ENCODE results near the gene UPK1B.
"Not testable (repeated sequence)": the region's sequence is repeated elsewhere in the genome, so short reads cannot be mapped to it uniquely, and the experiment has no call there.

The UPK1B gene

GRCh38 chr3:119173325-119173724 is at the start of gene UPK1B:
Gene UPK1B, plus strand, starts transcription at chr3:119173598. Its CDS starts 13,144 bp downstream, at chr3:119186742.
- DNase-seq = no peak

- DNase-seq = no peak
Measured at GRCh38 chr3:119125342-119125741, 48.1 kb upstream of the UPK1B start.

GRCh38 chr3:119125742-119126504 is 47.5 kb upstream of the UPK1B start:
- DNase-seq = no peak

- not testable (repeated sequence) for DNase-seq
Measured at GRCh38 chr3:119130291-119130690, 43.1 kb upstream of the UPK1B start.

GRCh38 chr3:119132291-119132690 is 41.1 kb upstream of the UPK1B start:
- not testable (repeated sequence) for DNase-seq

GRCh38 chr3:119139360-119139759 is 34.0 kb upstream of the UPK1B start:
- not testable (repeated sequence) for DNase-seq

GRCh38 chr3:119140466-119140865 is 32.9 kb upstream of the UPK1B start:
- DNase-seq = no peak

- DNase-seq = no peak
Measured at GRCh38 chr3:119145128-119145499, 28.3 kb upstream of the UPK1B start.

- DNase-seq = no peak
Measured at GRCh38 chr3:119145500-119146167, 27.8 kb upstream of the UPK1B start, which contains the start of gene TEX55. Gene TEX55, plus strand, starts transcription at chr3:119146165. Its CDS starts 25 bp downstream, at chr3:119146190.

GRCh38 chr3:119146578-119147375 is 26.6 kb upstream of the UPK1B start:
- no peak for DNase-seq

GRCh38 chr3:119147494-119147893 is 25.9 kb upstream of the UPK1B start:
- no peak for DNase-seq

GRCh38 chr3:119148493-119149180 is 24.8 kb upstream of the UPK1B start:
- DNase-seq = no peak

GRCh38 chr3:119149484-119149883 is 23.9 kb upstream of the UPK1B start:
- no peak for DNase-seq

- no peak for DNase-seq
Measured at GRCh38 chr3:119156868-119157267, 16.5 kb upstream of the UPK1B start.

- no peak for DNase-seq
Measured at GRCh38 chr3:119157971-119158370, 15.4 kb upstream of the UPK1B start.

- no peak for DNase-seq
Measured at GRCh38 chr3:119160361-119160760, 13.0 kb upstream of the UPK1B start.

GRCh38 chr3:119160815-119161214 is 12.6 kb upstream of the UPK1B start:
- DNase-seq = no peak

GRCh38 chr3:119161240-119161639 is 12.2 kb upstream of the UPK1B start:
- no peak for DNase-seq

- DNase-seq = not testable (repeated sequence)
Measured at GRCh38 chr3:119164745-119165144, 8.7 kb upstream of the UPK1B start.

GRCh38 chr3:119170821-119171220 is 2.6 kb upstream of the UPK1B start:
- DNase-seq = no peak

GRCh38 chr3:119175872-119176756 is 2.7 kb downstream of the UPK1B start:
- DNase-seq = no peak

GRCh38 chr3:119176778-119177177 is 3.4 kb downstream of the UPK1B start:
- no peak for DNase-seq
